Activated CD4-positive, alpha-beta T cell treated with anti-CD3 and anti-CD28 coated beads for 36 hours (primary cell): ENCODE data around the gene CCR5AS.
A peak's percentile ranks its signal among the peaks of the same experiment; 100 is the strongest.

Experiments
- ATAC-seq: fragments of 200-7000 bp; cut with Tn5 transposase; one replicate; pipeline ENCODE4 v1.10.0; 2021; ENCODE audit warnings: mild to moderate bottlenecking, moderate library complexity
- CTCF ChIA-PET: fragments of 350-600 bp; sonication (Branson Sonifier 250); formaldehyde crosslinking; loops from one replicate; lab custom pipeline; 2021; ENCODE audit warnings: antibody characterized with exemption; lab: Charles Lee
- POLR2A ChIA-PET: fragments of 350-600 bp; sonication (Branson Sonifier 250); formaldehyde crosslinking; loops from one replicate; lab custom pipeline; 2021; ENCODE audit warnings: antibody characterized with exemption, inconsistent platforms; lab: Charles Lee
- DNase-seq: peaks from one replicate; pipeline ENCODE4 v3.0.0-alpha.2; 2020
- H3K27ac Mint-ChIP-seq: one replicate; pipeline ENCODE4 v1.8.0; 2021; ENCODE audit warnings: mixed read lengths
- H3K27me3 Mint-ChIP-seq: one replicate; pipeline ENCODE4 v1.8.0; 2021; ENCODE audit warnings: mixed read lengths
- H3K36me3 Mint-ChIP-seq: one replicate; pipeline ENCODE4 v1.8.0; 2021; ENCODE audit warnings: low read depth, mixed read lengths
- H3K4me1 Mint-ChIP-seq: one replicate; pipeline ENCODE4 v1.8.0; 2021; ENCODE audit warnings: mixed read lengths
- H3K4me3 Mint-ChIP-seq: one replicate; pipeline ENCODE4 v1.8.0; 2021; ENCODE audit warnings: mild to moderate bottlenecking, moderate library complexity, mixed read lengths
- H3K9me3 Mint-ChIP-seq: one replicate; pipeline ENCODE4 v1.8.0; 2021; ENCODE audit warnings: low read depth, mixed read lengths
- intact Hi-C, 2 experiments: fragments of 100-400 bp; cut with DNase I in 1 of 2; cut with micrococcal nuclease in 1 of 2; formaldehyde crosslinking; loops; one replicate each; pipeline versions ENCODE4 v1.14.2 to v1.15.1; 2022 to 2024; cut with DNase I, micrococcal nuclease

CCR5AS gene

GRCh38 chr3:46353647-46354410 lies 53.0 kb downstream of the CCR5AS start, which contains the start of gene CCR2:
Gene CCR2 (plus strand): TSS chr3:46354111. CDS start chr3:46357528, 3,417 bp downstream.
- H3K27ac Mint-ChIP-seq: no peak within 1 kb of the TSS
- peak; percentile 35 for DNase-seq
- CTCF ChIA-PET: interaction anchor here (0.7 to 3.4 kb wide), 6 partner anchors 10 to 392 kb away, joined by 3 to 19 read pairs (median 4); partner anchors contain the start of gene CCR5

GRCh38 chr3:46353090-46353489 lies 53.8 kb downstream of the CCR5AS start:
- H3K36me3 Mint-ChIP-seq: no peaks in the 10 kb centered on the region
- no peak overlapping the region for H3K27ac Mint-ChIP-seq
- intact Hi-C loops: no loop called here
- DNase-seq: no peak
- ChIA-PET POLR2A (no interaction called here), CTCF (interaction anchor here (0.9 to 3.4 kb wide), 2 partner anchors 16 to 391 kb away, joined by 3 to 19 read pairs; partner anchors contain the start of gene CCR5)
- H3K4me3 Mint-ChIP-seq: no peak overlapping the region
- no peaks in the 10 kb centered on the region for H3K9me3 Mint-ChIP-seq
- H3K4me1 Mint-ChIP-seq: peaks cover 50% of the 10 kb centered on the region
- H3K27me3 Mint-ChIP-seq: peaks cover 49% of the 10 kb centered on the region
- no peak for ATAC-seq

More at GRCh38 chr3:46353647-46354410, 53.0 kb downstream of the CCR5AS start, which contains the start of gene CCR2:
- intact Hi-C loops: loop anchor here in 1 of 2 experiments (2.0 kb wide), 1 partner anchor 17 kb away; the partner anchor contains the start of gene CCR5
- H3K9me3 Mint-ChIP-seq: no peaks in the 10 kb centered on the region
- peaks cover 47% of the 10 kb centered on the region for H3K27me3 Mint-ChIP-seq
- peak; percentile 71 for ATAC-seq
- no peak within 1 kb of the TSS for H3K4me3 Mint-ChIP-seq
- H3K4me1 Mint-ChIP-seq: peaks cover 48% of the 10 kb centered on the region
- H3K36me3 Mint-ChIP-seq: no peaks in the 10 kb centered on the region
- POLR2A ChIA-PET: interaction anchor here (0.6 to 1.0 kb wide), 2 partner anchors 16 to 54 kb away, joined by 4 to 6 read pairs; no protein-coding TSS in a partner anchor

DNA sequence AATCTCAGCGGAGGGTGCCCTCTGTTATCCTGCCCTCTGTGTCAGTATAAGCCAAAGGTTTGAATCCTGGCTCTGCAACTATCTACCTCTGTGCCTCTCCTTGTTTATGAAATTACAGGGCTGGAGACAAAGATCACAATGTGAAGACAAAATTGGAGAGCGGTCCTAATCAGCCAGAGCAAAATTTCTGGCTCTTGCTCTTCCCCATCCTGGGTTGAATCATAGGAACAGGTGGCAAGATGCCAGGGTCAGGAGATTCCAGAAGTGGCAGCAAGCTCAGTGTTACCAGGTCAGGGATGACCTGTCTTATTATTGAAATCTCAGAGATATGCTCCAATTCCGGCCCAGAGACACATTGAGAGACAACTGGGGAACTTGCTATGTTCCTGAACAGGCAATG lies 55.2 kb downstream of the CCR5AS start:
- peaks cover 48% of the 10 kb centered on the region for H3K4me1 Mint-ChIP-seq
- POLR2A ChIA-PET: no interaction called here

DNA sequence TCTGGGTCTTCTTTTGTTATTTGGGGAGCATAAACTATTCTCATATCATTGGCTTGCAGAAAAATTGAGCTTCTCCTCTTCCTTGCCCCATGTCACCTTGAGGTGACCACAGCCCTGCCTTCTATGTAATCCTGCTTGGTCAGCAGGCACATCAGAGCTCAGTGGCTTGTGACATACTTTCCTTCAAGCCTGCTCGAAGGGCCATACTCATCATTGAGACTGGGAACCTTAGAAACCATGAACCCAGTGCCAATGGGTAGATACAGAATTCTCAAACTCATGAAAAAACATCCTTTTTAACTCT lies 56.7 kb downstream of the CCR5AS start:
- intact Hi-C loops: no loop called here
- Mint-ChIP-seq H3K4me3 (no peak overlapping the region), H3K4me1 (peaks cover 48% of the 10 kb centered on the region), H3K36me3 (peaks cover 4% of the 10 kb centered on the region), H3K27me3 (peaks cover 31% of the 10 kb centered on the region), H3K9me3 (peaks cover 2% of the 10 kb centered on the region), H3K27ac (no peak overlapping the region)
- ChIA-PET POLR2A (interaction anchor here (0.6 kb wide), 1 partner anchor 9 kb away, joined by 5 read pairs; no protein-coding TSS in a partner anchor), CTCF (interaction anchor here (0.7 to 2.5 kb wide), 4 partner anchors 20 to 142 kb away, joined by 3 to 13 read pairs (median 5); partner anchors contain the start of genes CCR1 and CCR5)
- no peak for ATAC-seq
- no peak for DNase-seq

More for the DNA sequence above, 55.2 kb downstream of the CCR5AS start:
- intact Hi-C loops: no loop called here
- Mint-ChIP-seq H3K4me3 (no peak overlapping the region), H3K9me3 (no peaks in the 10 kb centered on the region), H3K27me3 (peaks cover 41% of the 10 kb centered on the region), H3K27ac (no peak overlapping the region), H3K36me3 (peaks cover 4% of the 10 kb centered on the region)
- CTCF ChIA-PET: interaction anchor here (0.7 to 2.5 kb wide), 6 partner anchors 8 to 592 kb away, joined by 3 to 13 read pairs (median 4); partner anchors contain the start of gene CCR5
- no peak for DNase-seq
- ATAC-seq: no peak

DNA sequence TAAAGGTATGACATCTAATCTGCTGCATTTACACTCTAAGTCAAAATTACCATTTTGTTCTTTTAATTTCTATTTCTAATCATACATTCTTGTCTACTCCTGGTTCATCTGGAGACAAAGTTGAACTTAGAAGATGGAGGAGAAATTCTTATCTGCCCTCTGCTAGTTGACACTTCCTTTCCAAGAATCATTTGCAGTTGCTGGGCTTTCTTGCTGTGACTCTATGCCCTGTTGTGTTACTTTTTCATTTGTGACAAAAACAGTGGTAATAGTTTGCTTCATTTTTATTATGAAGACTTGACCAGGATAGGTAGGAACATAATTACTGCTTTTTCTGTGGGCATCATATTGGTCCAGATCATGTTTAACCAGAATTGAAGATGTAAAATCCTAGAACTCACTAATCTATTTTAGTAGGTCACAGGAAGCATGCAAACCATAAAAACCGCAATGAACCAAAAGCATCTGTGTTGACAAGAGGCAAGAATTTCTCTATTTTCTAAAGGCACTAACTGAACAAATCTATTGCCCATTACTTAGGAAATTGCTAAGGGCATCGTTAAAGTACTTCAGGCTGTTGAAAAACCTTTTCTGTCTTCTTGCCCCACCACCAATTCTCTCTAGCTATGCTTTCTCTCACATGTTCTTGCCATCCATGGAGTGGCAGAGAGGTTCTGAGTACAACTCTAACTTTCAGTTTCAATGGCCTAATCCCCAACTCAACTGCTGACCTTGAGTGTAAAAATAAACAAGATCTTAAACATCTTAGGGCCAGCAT lies 57.2 kb downstream of the CCR5AS start:
- Mint-ChIP-seq H3K36me3 (peaks cover 4% of the 10 kb centered on the region), H3K4me3 (no peak overlapping the region), H3K4me1 (peaks cover 47% of the 10 kb centered on the region), H3K27ac (no peak overlapping the region), H3K27me3 (peaks cover 28% of the 10 kb centered on the region), H3K9me3 (peaks cover 2% of the 10 kb centered on the region)
- ATAC-seq (no peak), DNase-seq (no peak)
- ChIA-PET POLR2A (interaction anchor here (0.6 kb wide), 1 partner anchor 8 kb away, joined by 5 read pairs; no protein-coding TSS in a partner anchor), CTCF (interaction anchor here (0.7 to 2.5 kb wide), 3 partner anchors 20 to 141 kb away, joined by 3 to 13 read pairs (median 3); partner anchors contain the start of genes CCR1 and CCR5)
- intact Hi-C loops: no loop called here

- ATAC-seq (no peak), DNase-seq (no peak)
- intact Hi-C loops: no loop called here
- POLR2A ChIA-PET: no interaction called here
- Mint-ChIP-seq H3K4me1 (peaks cover 42% of the 10 kb centered on the region), H3K4me3 (no peak overlapping the region), H3K9me3 (peaks cover 2% of the 10 kb centered on the region), H3K27me3 (peaks cover 23% of the 10 kb centered on the region), H3K36me3 (peaks cover 4% of the 10 kb centered on the region), H3K27ac (no peak overlapping the region)
- CTCF ChIA-PET: no interaction called here
These were observed 57.9 kb downstream of the CCR5AS start for GRCh38 chr3:46348823-46349482.

- peaks cover 9% of the 10 kb centered on the region for H3K9me3 Mint-ChIP-seq
These were observed 62.4 kb downstream of the CCR5AS start for GRCh38 chr3:46344476-46344875.

DNA sequence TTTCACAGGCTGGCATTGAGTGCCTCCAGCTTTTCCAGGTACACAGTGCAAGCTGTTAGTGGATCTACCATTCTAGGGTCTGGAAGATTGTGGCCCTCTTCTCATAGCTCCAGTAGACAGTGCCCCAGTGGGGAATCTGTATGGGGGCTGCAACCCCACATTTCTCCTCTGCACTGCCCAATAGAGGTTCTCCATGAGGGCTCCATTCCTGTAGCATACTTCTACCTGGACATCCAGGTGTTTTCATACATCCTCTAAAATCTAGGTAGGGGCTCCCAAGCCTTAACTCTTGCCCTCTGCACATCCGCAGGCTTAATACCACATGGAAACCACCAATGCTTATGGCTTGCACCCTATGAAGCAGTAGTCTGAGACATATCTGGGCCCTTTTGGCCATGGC lies 68.0 kb downstream of the CCR5AS start:
- intact Hi-C loops: no loop called here
- ChIA-PET CTCF (interaction anchor here (1.0 kb wide), 1 partner anchor 26 kb away, joined by 3 read pairs; no protein-coding TSS in a partner anchor), POLR2A (no interaction called here)
- ATAC-seq: no peak
- H3K4me1 Mint-ChIP-seq: peaks cover 8% of the 10 kb centered on the region
- H3K27me3 Mint-ChIP-seq: peaks cover 5% of the 10 kb centered on the region
- peaks cover 8% of the 10 kb centered on the region for H3K36me3 Mint-ChIP-seq
- no peak overlapping the region for H3K27ac Mint-ChIP-seq
- H3K4me3 Mint-ChIP-seq: no peak overlapping the region
- peaks cover 22% of the 10 kb centered on the region for H3K9me3 Mint-ChIP-seq
- no peak for DNase-seq

More at GRCh38 chr3:46344476-46344875, 62.4 kb downstream of the CCR5AS start:
- Mint-ChIP-seq H3K36me3 (peaks cover 4% of the 10 kb centered on the region), H3K27me3 (peaks cover 7% of the 10 kb centered on the region), H3K27ac (no peak overlapping the region), H3K4me1 (peaks cover 11% of the 10 kb centered on the region), H3K4me3 (no peak overlapping the region)
- ChIA-PET POLR2A (no interaction called here), CTCF (no interaction called here)
- intact Hi-C loops: no loop called here
- DNase-seq: no peak
- no peak for ATAC-seq

DNA sequence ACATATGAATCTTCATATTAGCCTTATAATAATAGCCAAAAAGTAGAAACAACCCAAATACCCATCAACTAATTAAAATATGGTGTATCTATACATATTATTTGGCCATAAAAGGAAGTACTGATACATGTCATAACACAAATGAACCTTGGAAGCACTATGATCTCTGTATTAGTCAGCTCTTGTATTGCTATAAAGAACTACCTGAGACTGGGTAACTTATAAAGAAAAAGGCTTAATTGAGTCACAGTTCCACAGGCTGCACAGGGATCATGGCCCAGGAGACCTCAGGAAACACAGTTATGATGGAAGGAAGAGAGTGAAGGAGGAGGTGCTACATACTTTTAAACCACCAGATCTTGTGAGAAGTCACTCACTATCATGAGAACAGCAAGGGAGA lies 69.0 kb downstream of the CCR5AS start:
- no peak for DNase-seq
- peaks cover 8% of the 10 kb centered on the region for H3K36me3 Mint-ChIP-seq
- no peak overlapping the region for H3K4me3 Mint-ChIP-seq
- POLR2A ChIA-PET: no interaction called here
- CTCF ChIA-PET: interaction anchor here (0.6 to 1.0 kb wide), 2 partner anchors 25 to 90 kb away, joined by 3 to 4 read pairs; no protein-coding TSS in a partner anchor
- H3K4me1 Mint-ChIP-seq: peaks cover 8% of the 10 kb centered on the region
- peaks cover 12% of the 10 kb centered on the region for H3K27me3 Mint-ChIP-seq
- peaks cover 22% of the 10 kb centered on the region for H3K9me3 Mint-ChIP-seq
- peak; percentile 69 for ATAC-seq
- no peak overlapping the region for H3K27ac Mint-ChIP-seq
- intact Hi-C loops: loop anchor here in 1 of 2 experiments (2.0 kb wide), 1 partner anchor 39 kb away; no protein-coding TSS in a partner anchor

GRCh38 chr3:46335541-46335940 lies 71.3 kb downstream of the CCR5AS start:
- Mint-ChIP-seq H3K9me3 (peaks cover 22% of the 10 kb centered on the region), H3K27me3 (peaks cover 28% of the 10 kb centered on the region), H3K4me3 (no peak overlapping the region), H3K36me3 (peaks cover 8% of the 10 kb centered on the region), H3K4me1 (peaks cover 8% of the 10 kb centered on the region), H3K27ac (no peak overlapping the region)
- intact Hi-C loops: loop anchor here in 1 of 2 experiments (1.0 kb wide), 1 partner anchor 35 kb away; the partner anchor contains the start of gene CCR5
- ATAC-seq (no peak), DNase-seq (no peak)
- ChIA-PET CTCF (interaction anchor here (0.6 to 2.0 kb wide), 4 partner anchors 10 to 68 kb away, joined by 3 to 6 read pairs (median 4); no protein-coding TSS in a partner anchor), POLR2A (interaction anchor here (1.0 kb wide), 1 partner anchor 265 kb away, joined by 3 read pairs; no protein-coding TSS in a partner anchor)
